Fibroblast of pulmonary artery (primary cell): Measurements from ENCODE around the gene NFE2L2.
"Not testable (repeated sequence)": the region's sequence is repeated elsewhere in the genome, so short reads cannot be mapped to it uniquely, and the experiment has no call there.

Experiments used
- DNase-seq: peaks from one replicate; pipeline ENCODE4 v3.0.0-alpha.2; 2010; ENCODE audit warnings: low read depth
- H3K4me3 ChIP-seq: replicated peaks from 2 replicates; pipeline ENCODE4 v1.5.1; 2011; ENCODE audit warnings: low read depth, mild to moderate bottlenecking, control low read depth, low read length, moderate library complexity
- TF ChIP-seq, protein P1 (sequence below): IDR thresholded peaks from 2 replicates; pipeline ENCODE4 v1.5.1; 2011; ENCODE audit warnings: mild to moderate bottlenecking, control low read depth, low read length, inconsistent platforms; ENCODE audit errors: missing control alignments

The NFE2L2 gene

DNA sequence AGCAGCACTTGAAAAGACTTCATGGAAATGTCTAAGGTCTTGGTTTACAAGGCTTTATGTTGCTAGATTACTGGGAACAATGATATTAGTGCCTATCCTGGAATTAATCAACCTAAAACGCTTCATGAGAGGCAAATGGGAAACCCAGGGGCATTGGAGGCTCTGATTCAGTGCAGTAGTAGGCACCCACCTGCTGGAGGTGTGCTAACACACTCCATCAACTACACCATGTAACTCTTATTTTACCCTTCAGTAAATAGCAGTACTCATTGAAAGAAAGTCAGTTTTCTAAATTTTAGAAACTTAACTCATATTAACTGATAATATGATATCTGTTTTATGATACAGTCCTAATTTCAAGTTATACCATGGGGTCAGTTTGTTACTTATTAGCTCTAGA, 69.3 kb downstream of the NFE2L2 start:
- TF ChIP-seq, protein P1, sequence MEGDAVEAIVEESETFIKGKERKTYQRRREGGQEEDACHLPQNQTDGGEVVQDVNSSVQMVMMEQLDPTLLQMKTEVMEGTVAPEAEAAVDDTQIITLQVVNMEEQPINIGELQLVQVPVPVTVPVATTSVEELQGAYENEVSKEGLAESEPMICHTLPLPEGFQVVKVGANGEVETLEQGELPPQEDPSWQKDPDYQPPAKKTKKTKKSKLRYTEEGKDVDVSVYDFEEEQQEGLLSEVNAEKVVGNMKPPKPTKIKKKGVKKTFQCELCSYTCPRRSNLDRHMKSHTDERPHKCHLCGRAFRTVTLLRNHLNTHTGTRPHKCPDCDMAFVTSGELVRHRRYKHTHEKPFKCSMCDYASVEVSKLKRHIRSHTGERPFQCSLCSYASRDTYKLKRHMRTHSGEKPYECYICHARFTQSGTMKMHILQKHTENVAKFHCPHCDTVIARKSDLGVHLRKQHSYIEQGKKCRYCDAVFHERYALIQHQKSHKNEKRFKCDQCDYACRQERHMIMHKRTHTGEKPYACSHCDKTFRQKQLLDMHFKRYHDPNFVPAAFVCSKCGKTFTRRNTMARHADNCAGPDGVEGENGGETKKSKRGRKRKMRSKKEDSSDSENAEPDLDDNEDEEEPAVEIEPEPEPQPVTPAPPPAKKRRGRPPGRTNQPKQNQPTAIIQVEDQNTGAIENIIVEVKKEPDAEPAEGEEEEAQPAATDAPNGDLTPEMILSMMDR = no peak
- H3K4me3 ChIP-seq = no peak overlapping the region
- DNase-seq = no peak

DNA sequence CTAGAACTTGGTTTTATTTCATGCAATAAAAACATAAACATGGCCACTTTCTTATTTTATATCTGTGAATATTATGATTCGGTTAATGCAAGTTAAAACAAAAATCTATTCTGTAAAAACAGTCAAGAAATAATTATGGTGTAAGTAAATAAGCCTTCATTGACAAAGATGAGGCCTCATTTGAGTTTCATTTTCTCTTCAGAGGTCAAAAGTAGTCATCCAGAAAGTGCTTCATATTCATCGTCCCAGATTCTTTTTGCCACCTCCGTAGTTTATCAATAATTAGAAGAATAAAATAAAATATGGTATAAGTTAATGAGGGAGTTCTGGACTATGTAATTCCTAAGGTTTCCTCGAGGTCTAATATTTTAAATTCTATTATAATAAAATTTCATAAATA, 71.3 kb downstream of the NFE2L2 start:
- TF ChIP-seq, protein P1 = no peak

DNA sequence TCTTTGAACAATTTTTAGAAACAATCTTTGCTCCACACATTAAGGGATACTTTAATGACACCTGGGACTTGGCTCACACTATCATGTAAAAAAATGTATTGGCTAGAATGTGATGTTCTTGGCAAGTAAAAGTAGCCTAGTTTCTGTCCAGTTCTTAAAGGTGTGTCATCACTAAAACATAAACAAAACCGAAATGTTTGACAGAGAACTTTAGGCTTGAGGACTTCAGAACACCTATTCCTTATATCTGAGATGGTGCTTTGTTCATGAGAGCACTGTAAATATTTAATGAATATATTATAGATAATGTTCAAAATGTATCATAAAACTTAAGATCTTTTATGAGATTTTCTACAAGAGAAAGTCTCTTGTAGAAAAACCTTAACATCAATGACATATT, 71.7 kb downstream of the NFE2L2 start:
- TF ChIP-seq, protein P1 = no peak
- H3K4me3 ChIP-seq = no peak overlapping the region
- DNase-seq = no peak

More for the DNA sequence above, 71.3 kb downstream of the NFE2L2 start:
- H3K4me3 ChIP-seq = no peak overlapping the region
- DNase-seq = no peak

DNA sequence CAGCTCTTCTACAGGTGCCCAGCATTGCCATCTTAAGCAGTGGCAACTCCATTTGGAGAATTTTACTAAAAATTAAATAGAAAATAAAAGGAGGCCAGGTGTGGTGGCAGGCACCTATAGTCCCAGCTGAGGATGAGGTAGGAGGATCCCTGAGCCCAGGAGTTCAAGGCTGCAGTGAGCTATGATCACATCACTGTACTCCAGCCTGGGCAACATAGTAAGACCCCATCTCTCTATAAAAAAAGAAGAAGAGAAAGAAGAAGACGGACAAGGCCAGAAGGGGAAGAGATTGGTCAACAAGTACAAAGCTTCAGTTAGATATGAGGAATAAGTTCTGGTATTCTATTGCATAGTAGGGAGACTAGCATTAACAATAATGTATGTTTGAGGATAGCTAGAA, 73.6 kb downstream of the NFE2L2 start:
- no peak overlapping the region for H3K4me3 ChIP-seq
- TF ChIP-seq, protein P1 = no peak
- no peak for DNase-seq

DNA sequence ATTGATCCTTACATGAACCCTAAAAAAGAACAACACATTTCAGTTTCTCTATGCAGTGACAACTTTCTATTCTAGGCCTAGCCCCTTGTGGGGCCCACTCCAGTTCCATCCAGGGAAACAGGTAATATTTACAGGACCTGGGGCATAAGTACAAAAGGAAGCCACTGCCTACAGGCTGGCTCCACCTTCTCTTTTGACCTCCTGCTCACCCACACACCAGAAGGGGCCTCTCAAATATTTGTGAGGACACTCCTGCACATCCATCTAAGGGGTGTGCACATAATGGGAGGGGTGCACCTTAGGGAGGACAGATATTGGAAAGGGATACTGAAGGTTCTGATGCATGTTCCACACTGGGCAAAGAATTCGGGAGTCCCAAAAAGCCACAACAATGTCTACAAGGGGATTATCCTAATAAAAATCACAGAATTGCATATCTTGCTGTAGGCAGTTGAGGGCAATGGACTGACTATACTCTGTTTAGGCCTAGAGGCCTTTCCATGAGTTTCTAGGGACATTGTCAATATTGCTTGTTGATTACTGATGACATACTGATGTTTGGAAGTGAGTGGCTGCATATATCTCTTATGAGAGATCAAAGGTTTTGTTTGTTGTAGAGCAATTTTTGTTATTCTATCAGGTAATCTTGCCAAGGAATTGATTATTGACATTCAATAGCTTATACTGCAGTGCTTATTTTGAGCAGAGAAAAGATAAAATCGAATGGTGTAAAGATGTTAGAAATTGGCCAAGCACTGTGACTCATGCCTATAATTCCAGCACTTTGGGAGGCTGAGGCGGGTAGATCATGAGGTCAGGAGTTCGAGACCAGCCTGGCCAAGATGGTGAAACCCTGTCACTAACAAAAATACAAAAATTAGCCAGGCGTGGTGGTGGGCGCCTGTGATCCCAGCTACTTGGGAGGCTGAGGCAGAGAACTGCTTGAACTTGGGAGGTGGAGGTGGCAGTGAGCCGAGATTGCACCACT, 75.8 kb downstream of the NFE2L2 start:
- TF ChIP-seq, protein P1 = no peak
- H3K4me3 ChIP-seq = no peak overlapping the region
- DNase-seq = no peak

DNA sequence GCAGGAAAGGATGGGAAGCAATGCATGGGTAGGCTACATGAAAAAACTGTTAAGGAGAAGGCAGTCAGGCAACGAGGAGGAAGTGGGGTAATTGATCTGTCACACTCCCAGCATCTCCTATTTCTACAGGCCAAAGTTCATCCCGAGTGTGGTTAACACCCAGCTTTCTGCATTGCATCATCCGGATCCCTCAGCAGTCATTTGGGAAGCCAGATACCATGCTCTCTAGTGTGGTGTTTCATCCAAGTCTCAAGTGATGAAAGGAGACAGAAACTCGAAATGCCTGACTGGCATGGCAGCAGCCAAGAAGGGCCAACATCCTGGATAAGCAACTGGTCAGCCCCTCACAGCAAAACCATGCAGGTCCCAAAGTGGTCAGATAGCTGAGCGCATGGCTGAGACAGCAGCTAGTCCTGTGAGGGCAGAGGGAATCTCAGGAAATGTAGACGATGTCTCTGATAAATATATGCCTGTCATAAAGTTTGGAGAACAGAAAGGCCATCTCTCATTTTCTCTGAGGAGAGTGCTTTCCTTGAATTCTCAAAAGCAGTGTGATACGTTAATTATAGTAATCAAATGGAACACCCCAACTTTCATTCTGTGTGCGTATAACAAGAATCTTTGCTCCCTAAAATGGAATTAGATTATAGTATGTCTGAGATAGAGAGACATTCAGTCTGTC, 76.8 kb downstream of the NFE2L2 start:
- no peak overlapping the region for H3K4me3 ChIP-seq
- TF ChIP-seq, protein P1 = no peak
- peak; percentile 39 for DNase-seq

DNA sequence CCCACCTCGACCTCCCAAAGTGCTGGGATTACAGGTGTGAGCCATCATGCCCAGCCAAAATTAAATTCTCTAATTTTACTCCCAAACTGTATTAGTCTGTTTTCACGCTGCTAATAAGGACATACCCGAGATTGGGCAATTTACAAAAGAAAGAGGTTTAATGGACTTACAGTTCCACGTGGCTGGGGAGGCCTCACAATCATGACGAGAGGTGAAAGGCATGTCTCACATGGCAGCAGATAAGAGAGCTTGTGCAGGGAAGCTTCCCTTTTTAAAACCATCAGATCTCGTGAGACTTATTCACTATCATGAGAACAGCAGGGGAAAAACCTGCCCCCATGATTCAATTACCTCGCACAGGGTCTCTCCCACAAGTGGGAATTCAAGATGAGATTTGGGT, 78.5 kb downstream of the NFE2L2 start:
- H3K4me3 ChIP-seq, DNase-seq: not testable (repeated sequence)
